HG02840 (cell line): ENCODE data around the gene CCL1.
"Not testable (repeated sequence)": the region's sequence is repeated elsewhere in the genome, so short reads cannot be mapped to it uniquely, and the experiment has no call there.

Source experiments
- ATAC-seq: cut with Tn5 transposase; IDR thresholded peaks from one replicate; pipeline ENCODE4 v1.9.1; 2021; ENCODE audit warnings: mild to moderate bottlenecking, moderate library complexity, moderate number of reproducible peaks; ENCODE audit not compliant: unreplicated experiment, low FRiP score

Gene CCL1

DNA sequence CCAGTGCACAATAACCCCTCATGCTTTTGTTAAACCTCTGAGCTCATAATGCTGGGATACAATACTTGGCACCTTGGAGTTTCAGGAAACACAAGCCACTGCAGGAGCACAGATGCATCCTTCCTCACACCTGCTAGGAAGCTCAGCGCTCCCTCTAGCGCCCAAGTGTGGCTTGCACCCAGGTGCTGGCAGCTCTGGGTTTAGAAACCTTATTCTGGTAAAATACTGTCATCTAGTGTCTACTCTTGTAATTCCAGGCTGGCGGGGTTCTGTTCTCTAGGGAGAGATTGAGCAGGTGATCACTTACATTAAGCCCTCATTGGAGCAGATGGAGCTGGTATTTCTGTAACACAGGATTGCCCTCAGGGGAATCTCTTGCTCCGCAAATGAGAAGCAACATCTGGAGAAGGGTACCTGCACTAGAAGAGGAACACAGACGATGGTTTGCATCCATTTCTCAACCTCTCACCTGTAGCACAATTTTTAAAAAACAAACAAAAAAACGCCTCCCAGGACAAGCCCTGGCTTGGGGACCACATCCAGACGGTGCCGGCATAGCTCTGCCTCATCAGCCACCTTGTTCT lies 1.5 kb downstream of the CCL1 start:
- ATAC-seq: no peak

DNA sequence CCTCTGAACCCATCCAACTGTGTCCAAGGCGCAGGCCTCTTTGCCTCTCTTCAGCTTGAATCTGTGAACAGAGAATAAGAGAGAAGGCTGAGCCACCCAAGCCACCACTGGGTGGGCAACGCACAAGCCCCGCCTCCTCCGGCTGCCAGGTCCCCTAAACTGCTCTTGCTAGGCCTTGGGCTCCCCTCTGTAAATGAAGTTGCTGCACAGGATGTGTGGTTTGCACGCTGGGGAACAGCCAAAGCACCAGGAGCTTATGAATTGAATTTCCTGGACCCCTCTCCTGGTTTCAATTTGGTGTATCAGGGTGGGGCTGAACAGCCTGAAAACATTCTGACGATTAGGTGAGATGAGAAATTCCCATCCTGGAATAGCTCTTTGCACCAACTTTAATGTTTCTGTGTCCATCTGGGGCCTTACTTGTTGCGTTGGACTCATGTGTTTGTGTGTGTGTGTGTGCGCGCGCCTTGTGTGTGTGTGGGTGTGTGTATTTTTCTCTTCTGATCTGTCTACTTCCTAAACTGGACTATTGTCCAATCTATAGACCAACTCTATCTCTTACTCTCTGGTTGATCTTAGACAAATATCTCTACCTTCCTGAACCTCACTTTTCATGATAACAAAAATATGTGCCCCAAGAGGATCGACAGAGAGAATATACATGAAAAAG lies 2.3 kb downstream of the CCL1 start:
- no peak for ATAC-seq

DNA sequence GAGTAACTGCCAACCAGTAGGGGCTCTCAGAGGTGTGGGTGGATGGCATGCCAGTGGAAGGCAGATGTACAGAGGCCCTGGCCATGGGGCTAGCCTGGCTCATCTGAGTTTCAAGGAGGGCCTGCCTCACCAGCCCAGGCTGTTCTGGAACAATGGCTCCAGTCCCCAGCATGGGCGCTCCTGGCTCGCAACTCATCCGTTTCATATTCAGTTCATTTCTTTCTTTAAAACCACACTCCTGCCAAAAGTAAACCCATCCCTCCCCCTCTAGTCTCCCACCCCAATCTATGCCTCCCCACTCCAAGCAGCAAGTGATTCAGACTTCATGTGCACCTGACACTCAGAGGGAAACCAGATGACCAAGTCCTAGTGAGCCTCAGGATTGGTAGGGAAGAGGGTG lies 4.4 kb downstream of the CCL1 start:
- ATAC-seq: no peak

DNA sequence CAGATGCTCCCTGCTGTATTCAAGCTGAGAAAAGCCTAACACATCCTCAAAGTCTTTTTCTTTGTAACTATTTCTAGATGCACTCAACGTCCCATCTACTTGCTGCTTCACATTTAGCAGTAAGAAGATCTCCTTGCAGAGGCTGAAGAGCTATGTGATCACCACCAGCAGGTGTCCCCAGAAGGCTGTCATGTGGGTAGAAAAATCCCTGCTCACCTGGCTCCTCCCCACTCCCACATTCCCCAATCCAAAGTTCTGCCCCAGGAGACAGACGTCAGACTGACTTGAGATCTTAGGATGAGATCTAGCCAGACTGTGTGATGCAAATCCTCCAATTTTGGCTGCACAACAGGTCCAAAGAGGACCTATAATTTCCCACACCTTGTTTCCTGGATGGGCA lies 5.6 kb downstream of the CCL1 start:
- no peak for ATAC-seq

DNA sequence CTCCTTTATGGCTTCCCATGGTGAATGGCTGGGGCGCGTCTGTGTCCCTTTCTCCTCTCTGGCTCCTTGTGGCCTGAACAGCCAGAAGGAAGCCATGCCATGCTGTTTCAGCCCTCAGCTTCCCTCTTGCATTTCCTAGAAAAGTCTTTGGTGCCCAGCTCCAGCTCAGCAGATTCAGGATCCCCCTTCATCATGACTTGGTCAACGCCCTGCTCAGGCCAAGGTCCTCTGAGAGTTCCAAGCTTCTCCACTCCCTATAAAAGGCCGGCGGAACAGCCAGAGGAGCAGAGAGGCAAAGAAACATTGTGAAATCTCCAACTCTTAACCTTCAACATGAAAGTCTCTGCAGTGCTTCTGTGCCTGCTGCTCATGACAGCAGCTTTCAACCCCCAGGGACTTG lies 6.8 kb downstream of the CCL1 start, which contains the start of gene CCL13:
TSS of gene CCL13 (plus strand) at position 287 of the 400 bp plus-strand sequence. CDS start at position 334, 47 bp downstream.
- no peak for ATAC-seq

DNA sequence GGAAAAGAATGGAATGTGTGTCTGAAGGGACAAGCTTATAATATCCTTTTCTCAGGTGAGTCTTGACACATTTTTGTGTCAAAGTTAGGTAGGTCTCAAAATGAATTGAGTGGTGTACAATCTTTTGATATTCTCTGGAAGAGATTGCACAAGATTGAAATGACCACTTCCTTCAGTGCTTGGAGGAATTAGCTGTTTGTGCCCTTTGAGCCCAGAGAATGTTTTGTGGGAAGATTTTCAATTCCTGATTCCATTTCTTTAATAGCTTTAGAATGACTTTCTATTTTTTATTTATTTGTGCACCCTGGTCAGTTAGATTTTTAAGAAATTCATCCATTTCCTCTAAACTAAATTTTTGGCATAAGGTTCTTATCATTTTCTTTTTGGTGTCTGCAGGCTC lies 8.4 kb downstream of the CCL1 start:
- ATAC-seq: no peak

DNA sequence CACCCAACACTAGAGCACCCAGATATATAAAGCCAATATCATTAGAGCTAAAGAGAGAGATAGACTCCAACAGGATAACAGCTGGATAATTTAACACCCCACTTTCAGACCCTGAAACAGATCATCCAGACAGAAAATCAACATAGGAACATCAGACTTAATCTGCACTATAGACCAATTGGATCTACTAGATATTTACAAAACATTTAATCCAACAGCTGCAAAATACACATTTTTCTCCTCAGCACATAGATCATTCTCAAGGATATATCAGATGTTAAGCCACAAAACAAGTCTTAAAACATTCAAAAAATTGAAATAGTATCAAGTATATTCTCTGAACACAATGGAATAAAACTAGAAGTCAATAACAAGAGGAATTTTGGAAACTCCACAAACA lies 10.8 kb downstream of the CCL1 start:
- ATAC-seq: no peak

DNA sequence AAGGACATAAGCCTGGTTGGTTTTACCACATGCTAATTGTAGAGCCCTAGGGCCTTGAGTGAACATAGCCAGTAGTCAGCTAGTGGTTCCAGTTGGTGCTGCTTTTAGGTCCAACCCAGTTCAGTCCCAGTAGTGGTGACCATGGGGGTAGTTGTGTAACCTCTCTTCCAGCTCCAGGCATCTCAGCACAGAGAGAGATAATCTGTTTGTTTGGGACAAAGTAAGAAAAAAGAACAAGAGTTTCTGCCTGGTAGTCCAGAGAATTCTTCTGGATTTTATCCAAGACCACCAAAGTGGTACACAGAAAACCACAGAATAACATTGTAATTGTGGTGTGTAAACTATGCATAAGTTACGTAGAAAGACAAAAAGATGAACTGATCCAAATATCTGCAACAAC lies 11.9 kb downstream of the CCL1 start:
- no peak for ATAC-seq

DNA sequence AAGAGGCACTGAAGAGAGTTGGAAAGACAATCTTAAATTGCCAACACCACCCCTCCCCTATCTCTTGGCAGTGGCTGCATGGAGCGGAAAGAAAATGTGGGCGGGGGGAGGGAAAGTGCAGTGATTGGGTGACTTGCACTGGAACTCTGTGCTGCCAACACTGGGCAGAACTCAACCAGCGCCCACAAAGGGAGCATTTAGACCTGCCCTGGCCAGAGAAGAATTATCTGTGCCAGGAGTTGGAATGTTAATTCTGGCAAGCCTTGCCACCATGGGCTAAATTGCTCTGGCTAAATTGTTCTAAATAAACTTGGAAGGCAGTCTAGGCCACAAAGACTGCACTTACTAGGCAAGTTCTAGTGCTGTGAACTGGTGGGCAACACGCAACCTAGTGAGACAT lies 13.3 kb downstream of the CCL1 start:
- no peak for ATAC-seq

DNA sequence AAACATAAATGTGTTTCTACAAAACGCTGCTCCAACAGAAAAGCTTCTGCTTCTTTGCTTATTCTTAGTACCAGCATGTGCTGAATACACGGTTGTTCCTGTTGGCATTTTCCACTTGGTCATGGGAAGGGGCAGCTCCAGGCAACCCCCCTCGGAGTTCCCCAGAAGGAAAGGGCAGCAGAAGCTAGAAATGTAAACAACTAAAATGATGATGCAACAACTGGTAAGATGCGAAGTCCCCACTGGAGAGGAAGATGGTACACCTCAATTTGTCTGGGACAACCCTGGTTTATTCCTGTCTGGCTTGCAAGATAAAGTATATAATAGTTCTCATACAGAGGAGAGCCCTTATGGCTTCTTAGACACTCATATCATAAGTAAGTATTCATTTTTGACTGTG lies 16.0 kb downstream of the CCL1 start:
- ATAC-seq: no peak

DNA sequence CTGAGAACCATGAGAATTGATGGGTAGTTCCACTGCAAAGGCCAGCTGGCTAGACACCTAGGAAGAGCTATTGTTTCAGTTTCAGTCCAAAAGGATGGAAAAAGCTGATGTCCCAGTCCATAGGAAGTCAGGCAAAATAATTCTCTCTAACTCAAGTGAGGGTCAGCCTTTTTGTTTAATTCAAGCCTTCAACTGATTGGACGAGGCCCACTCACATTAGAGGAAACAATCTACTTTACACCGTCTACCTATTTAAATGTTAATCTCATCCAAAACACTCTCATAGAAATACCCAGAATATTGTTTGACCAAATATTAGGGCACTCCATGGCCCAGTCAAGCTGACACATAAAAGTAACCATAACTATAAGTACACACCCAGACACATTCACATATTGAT lies 21.1 kb downstream of the CCL1 start:
- no peak for ATAC-seq

DNA sequence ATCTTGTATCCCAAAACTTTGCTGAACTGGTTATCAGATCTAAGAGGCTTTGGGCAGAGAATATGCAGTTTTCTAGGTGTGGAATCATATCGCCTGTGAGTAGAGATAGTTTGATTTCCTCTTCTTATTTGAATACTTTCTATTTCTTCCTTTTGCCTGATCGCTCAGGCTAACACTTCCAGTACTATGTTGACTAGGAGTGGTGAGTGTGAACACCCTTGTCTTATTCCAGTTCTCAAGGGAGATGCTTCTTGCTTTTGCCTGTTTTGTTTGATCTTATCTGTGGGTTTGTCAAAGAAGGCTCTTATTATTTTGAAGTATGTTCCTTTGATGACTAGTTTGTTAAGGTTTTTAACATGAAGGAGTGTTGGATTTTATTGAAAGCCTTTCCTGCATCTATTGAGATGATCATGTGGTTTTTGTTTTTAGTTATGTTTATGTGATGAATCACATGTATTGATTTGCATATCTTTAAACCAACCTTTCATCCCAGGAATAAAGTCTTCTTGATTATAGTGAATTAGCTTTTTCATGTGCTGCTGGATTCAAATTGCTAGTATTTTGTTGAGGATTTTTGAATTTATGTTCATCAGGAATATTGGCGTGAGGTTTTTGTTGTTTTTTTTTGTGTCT lies 23.8 kb downstream of the CCL1 start:
- ATAC-seq: no peak

DNA sequence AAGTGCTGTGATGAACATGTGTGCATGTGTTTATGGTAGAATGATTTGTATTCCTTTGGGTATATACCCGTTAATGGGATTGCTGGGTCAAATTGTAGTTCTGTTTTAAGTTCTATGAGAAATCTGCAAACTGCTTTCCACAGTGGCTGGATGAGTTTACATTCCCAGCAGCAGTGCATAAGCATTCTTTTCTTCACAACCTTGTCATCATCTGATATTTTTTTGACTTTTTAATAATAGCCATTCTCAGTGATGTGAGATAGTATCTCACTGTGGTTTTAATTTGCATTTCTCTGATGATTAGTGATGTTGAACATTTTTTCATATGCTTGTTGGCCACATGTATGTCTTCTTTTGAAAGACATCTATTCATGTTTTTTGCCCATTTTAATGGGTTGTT lies 25.3 kb downstream of the CCL1 start:
- no peak for ATAC-seq

DNA sequence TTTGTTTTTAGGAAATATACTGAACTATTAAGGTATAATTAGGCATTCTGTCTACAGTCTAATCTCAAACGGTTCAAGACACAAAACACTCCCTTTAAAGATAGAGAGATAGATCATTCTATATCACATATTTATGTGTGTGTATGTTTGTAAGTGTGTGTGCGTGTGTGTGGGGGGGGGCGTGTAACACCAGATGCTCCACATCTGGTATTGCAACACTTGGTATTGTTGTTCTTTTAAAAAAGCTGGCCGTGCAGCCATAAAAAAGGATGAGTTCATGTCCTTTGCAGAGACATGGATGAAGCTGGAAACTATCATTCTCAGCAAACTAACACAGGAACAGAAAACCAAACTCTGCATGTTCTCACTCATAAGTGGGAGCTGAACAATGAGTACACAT lies 35.5 kb downstream of the CCL1 start:
- not testable (repeated sequence) for ATAC-seq

DNA sequence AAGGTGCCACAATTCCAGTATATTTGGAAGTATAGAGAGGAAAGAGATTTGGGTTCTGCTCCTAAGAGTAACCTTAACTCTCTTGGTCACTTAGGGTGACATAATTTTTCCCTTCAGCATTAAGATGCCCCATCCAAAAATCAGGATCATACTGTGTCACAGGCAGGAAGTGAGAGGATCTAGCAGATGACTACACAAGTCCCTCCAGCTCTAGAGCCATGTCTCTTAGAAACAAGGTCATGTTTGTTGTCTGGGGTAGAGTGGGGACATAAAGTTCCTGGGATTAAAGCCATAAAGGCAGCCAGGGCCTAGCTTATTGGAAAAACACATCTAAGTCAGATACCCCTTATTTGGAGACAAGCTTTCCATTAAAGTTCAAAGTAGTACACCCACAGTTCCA lies 41.1 kb downstream of the CCL1 start:
- no peak for ATAC-seq

DNA sequence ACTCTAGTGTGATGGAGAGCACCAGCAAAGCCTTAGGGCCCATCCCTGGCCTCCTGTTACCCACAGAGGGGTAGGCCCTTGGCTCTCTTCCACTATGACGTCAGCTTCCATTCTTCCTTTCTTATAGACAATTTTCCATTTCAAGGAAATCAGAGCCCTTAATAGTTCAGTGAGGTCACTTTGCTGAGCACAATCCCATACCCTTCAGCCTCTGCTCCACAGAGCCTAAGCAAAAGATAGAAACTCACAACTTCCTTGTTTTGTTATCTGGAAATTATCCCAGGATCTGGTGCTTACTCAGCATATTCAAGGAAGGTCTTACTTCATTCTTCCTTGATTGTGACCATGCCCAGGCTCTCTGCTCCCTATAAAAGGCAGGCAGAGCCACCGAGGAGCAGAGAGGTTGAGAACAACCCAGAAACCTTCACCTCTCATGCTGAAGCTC lies 44.0 kb downstream of the CCL1 start, which contains the start of gene CCL8:
TSS of gene CCL8 (plus strand) at position 397 of the 445 bp plus-strand sequence. CDS start 67 bp downstream, outside the sequence.
- ATAC-seq: no peak

DNA sequence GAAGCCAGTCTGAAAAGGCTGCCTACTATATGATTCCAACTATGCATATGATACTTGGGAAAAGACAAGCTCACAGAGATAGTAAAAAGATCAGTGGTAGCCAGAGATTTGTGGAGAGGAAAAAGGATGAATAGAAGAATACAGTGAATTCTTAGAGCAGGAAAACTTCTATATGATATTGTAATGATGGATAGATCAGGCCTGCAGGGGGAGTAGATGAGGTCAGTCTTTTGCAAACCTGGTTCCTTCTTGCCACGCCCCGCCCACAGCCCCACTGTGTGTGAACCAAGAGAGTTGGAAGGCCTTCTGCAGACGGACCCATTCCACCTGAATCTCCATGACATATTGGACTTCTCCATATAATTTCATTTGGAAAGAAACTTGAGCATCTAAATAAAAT lies 44.6 kb downstream of the CCL1 start:
- ATAC-seq: no peak

DNA sequence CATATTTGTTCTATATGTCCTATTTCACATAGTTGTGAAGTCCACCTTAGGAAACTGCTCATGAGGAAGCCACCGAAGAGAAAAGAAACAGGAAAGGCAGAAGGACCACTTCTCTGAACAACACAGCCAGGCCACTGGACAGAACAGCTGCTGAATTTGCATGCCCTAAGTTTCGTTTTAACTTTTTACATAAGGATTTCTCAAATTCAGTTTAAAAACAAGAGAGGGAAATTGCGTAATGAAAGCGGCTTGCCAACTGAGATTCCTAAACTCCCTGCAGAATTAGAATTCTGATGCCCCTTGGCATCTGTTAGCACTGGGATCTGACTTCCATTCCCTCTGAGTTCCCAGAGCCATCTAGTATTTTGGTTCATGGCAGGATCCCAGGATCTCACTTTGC lies 48.8 kb downstream of the CCL1 start:
- ATAC-seq: no peak

DNA sequence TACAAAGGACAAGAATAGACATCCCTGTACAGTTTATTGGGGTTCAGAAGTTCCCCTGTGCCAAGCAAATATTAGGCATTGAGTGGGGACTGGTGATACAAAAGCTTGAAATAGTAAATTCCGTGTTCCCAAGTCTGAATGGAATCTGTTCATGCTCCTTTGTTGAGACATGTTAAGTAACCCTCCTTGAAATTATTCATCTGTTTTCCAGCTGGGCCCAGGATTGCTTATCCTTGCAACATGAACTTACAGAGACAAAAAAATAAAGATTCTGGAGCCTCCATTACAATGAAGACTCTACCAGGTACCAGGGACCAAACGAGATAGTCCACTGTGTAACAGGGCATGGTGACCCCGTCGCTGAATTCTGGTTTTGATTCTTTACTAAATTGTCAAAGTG lies 49.9 kb downstream of the CCL1 start:
- no peak for ATAC-seq

DNA sequence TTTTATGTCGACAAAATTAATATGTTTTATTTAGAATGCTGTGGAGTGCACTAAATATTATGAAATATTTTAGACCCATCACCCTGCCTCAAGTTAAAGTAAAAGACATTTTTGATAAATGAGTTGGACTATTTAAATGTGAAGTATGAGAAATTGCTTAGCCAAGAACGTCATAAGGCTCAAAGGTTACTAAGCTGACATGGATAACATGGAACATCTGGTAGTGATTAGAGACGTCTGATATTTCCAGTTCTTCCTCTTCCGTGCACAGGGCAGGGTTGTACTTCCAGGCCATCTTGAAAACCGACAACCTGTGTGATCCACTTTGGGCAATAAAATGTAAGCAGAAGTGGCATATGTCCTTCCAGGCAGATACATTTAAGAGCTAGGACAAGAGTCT lies 51.0 kb downstream of the CCL1 start:
- no peak for ATAC-seq

DNA sequence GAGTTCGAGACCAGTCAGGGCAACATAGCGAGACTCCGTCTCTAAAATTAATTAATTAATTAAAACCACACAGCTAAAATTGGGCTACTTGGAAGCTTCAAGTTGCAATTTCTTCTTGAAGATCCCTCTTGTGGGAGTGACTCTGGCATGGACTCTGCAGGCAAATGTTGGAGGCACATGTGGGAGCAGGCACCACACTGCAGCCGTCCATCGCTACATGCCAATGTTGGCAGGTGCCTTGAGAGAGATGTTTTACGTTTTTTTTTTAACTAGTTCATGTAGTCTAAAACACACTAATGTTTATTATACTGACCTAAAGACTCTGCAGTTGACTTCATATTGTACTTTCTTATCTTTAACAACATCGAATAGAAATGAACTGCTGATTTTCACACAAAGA lies 51.7 kb downstream of the CCL1 start:
- ATAC-seq: no peak
